Fibroblast of pulmonary artery (primary cell): ENCODE measurements around the gene TP73.

ENCODE experiments used
- DNase-seq: peaks from one replicate; pipeline ENCODE4 v3.0.0-alpha.2; 2010; ENCODE audit warnings: low read depth
- H3K4me3 ChIP-seq: replicated peaks from 2 replicates; pipeline ENCODE4 v1.5.1; 2011; ENCODE audit warnings: low read depth, mild to moderate bottlenecking, control low read depth, low read length, moderate library complexity
- TF ChIP-seq, protein P1 (sequence below): IDR thresholded peaks from 2 replicates; pipeline ENCODE4 v1.5.1; 2011; ENCODE audit warnings: mild to moderate bottlenecking, control low read depth, low read length, inconsistent platforms; ENCODE audit errors: missing control alignments

TP73 gene

DNA sequence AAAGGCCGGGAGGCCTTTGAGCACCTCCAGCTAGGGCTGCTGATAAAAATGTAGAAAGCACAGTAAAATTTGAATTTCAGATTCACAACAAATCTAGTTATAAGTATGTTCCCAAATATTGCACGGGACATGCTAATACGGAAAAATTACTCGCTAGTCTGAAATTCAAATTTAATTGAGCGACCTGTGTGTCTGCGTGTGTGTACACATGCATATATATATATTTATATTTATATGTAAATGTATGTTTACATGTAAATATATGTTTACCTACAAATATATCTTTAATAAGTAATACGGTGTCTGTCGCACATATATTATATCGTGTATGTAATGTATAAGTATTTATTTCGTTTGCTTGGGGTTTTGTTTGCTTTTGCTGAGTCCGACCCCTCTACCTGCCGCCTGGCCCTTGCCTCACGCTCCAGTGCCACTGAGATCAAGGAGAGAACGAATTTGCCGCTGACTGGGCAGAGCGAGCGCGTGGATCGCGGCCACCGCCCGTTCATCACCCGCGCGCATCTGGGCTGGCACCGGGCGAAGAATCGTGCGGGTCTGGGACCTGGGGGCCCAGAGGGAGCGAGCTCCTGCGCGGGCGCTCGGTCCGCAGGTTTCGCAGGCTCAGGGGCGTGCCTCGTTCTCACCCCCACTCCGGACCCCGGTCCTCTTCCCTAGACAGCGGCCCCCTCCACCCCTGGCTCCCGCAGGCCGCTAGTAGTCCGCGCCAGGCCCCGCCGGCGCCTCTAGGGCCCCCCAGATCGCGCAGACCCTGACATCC lies 1.9 kb upstream of the TP73 start:
- TF ChIP-seq, protein P1, sequence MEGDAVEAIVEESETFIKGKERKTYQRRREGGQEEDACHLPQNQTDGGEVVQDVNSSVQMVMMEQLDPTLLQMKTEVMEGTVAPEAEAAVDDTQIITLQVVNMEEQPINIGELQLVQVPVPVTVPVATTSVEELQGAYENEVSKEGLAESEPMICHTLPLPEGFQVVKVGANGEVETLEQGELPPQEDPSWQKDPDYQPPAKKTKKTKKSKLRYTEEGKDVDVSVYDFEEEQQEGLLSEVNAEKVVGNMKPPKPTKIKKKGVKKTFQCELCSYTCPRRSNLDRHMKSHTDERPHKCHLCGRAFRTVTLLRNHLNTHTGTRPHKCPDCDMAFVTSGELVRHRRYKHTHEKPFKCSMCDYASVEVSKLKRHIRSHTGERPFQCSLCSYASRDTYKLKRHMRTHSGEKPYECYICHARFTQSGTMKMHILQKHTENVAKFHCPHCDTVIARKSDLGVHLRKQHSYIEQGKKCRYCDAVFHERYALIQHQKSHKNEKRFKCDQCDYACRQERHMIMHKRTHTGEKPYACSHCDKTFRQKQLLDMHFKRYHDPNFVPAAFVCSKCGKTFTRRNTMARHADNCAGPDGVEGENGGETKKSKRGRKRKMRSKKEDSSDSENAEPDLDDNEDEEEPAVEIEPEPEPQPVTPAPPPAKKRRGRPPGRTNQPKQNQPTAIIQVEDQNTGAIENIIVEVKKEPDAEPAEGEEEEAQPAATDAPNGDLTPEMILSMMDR = no peak
- DNase-seq = no peak
- H3K4me3 ChIP-seq = peak overlapping the region; percentile 82

DNA sequence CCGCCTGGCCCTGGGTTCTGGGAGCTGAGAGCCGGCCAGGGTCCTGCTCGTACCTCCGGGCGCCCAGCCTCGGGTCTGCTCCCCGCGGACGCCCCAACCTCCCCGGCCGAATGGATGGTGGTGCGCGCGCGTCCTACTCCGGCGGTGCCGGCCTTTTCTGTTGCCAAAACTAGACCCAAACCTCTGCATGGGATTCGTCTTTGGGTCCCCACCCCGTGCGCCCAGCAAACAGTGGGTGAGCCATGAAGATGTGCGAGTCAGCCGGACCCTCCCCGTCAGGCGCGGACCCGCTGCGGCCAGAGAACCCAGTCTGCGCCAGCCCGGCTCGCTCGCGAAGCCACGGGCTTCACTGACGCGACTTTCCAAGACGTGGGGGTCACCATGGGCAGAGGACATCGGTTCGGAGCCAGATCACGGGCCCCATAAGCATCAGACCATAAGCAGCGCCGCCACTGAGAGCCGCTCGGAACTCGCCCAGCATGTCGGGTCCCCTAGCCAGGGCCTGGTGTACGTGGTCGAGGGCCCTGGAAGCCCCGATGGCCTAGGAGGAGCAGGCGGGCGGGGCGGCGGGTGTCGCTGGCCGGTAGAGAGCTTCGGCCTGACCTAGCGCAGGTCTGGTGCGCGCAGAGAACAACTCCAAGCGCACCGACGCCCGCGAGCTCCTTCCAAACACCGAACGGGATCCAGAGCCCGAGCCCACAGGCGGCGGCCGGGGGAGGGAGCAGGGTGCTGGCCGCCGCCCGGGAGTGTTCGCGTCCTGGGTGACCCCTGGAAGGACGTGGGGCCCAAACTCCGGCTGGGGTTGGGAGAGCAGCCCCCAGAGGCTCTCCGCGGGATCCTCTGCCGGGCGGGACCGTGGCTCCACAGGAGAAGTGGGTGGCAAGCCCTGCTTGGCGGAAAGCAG lies 1.0 kb upstream of the TP73 start:
- no peak for DNase-seq
- TF ChIP-seq, protein P1 = no peak
- H3K4me3 ChIP-seq = no peak overlapping the region

DNA sequence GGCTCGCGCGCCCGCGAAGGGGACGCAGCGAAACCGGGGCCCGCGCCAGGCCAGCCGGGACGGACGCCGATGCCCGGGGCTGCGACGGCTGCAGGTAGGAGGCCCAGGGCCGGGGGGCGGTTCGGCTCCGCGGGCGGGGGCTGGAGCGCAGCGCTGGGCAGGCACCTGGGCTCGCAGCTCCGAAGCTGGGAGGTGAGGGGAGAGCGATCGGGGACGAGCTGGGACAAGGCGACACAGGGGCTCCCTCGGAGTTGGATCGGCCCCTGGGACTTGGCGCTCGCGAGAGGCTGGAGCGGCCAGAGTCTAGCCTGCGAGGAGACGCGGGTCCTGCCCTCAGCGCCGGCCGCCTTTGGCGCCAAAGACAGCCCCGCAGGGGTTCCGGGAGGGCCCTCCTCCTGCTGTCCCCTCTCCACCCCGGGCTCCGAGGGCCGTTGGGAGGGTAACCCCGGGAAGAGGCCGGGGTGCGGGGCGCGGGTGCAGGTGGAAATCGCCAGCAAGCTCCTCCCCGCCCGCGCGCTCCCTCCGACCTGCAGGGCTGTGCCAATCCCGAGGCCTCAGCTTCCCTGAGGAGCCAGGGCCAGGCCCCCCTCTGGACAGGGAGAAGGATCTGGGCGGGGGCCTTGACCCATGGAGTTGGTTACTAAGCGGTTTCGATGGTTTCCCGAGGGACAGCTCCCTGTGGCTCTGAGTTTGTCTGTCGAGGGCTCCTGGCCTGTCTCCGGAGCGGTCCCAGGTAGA lies 401 bp downstream of the TP73 start:
- no peak overlapping the region for H3K4me3 ChIP-seq
- TF ChIP-seq, protein P1 = no peak
- DNase-seq = no peak

DNA sequence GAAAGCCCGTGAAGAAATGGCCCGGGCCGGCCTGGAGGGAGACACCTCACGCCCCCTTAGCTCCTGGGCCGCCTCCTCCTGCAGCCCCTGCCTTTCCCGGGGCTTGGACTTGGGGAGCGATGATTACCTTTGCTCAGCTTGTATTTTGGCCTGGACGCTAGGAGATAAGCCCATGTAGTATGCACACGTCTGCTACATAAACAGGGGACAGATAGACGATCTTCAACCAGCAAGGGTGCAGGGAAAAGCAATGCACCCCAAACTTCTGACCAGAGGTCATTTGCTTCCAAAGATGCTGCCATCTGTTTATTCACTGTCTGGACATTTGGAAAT lies 936 bp downstream of the TP73 start:
- TF ChIP-seq, protein P1 = no peak
- DNase-seq = no peak
- no peak overlapping the region for H3K4me3 ChIP-seq

DNA sequence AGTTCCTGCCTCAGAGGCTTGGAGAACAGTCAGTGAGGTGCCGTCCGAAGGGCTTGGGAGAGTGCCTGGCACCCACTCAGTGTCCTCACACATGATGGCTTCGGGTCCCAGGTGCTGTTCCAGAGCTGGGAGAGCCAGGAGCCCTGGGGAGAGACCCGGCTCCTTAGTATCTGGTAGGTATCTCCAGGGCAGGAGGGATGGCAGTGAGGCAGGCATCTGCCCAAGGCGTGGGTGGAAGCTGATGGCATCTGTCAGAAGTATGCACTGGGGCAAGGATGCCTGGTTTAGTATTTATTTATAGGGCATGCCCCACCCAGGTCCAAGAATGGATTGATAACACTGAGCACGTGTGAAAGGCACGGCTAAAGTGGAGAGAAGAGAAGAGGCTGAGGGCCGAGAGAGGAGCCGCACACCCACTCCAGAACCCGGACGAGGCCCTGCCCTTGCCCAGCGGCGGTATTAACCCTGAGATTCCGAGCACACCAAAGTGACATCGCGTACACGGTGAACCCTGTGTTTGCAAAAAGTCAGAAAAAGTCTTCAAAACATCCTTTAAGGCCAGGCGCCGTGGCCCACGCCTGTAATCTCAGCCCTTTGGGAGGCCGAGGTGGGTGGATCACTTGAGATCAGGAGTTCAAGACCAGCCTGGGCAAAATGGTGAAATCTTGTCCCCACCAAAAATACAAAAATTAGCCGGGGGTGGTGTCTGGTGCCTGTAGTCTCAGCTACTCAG lies 2.4 kb downstream of the TP73 start:
- DNase-seq = no peak
- H3K4me3 ChIP-seq = no peak overlapping the region
- TF ChIP-seq, protein P1 = no peak

DNA sequence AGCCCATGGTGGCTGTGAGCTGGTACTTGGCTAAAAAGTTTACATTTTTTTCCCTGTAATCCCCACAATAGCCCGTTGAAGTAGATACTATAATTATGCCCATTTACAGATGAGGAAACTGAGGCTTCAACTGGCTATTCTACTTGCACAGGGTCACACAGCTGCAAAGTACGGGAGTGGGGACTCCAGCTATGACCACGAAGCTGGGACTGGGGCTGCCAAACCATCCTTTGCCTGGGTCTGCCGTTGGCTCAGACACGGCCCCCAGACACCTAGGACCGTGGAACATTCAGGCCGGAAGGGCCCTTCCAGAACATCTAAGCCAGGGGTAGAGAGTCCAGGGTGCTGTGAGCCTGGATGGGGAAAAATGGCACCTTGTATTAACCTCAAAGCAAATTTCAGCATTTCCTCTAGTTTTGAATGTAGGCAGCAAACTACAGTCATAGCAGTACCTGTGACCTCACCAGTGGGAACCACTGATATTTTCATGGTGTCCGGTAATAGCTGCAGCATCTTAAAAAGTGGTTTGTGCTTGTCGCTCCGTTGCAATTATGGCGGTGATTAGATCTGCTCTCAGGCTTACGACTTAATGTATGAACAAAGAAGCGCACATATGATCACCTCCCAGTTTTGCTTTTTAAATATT lies 4.3 kb downstream of the TP73 start:
- no peak for DNase-seq
- TF ChIP-seq, protein P1 = no peak
- H3K4me3 ChIP-seq = no peak overlapping the region
